Measurements from ENCODE around the gene ALOX12B. TPM values are rescaled to one million over a fixed set of nuclear protein-coding genes. Genes with fewer than 3 reads are reported as not detected.
A peak's percentile ranks its signal among the peaks of the same experiment; 100 is the strongest.

The ALOX12B gene
- total RNA-seq, 1 experiment from 2014 or later: 0.22 TPM

GRCh38 chr17:8125154-8125946 lies 37.8 kb upstream of the ALOX12B start:
- H3K4me3 ChIP-seq (ENCODE audit: low read length): peak overlapping the region; percentile 92
- peak; percentile 94 for DNase-seq
- no peaks in the 10 kb centered on the region for H3K27me3 ChIP-seq (ENCODE audit: low read length)
- no peaks in the 10 kb centered on the region for H4K20me1 ChIP-seq (ENCODE audit: insufficient read depth, low read depth, low read length)
- H3K9me2 ChIP-seq (replicated peaks; ENCODE audit: insufficient read depth, low read length): no peaks in the 10 kb centered on the region
- peak overlapping the region; percentile 100 for H3K4me2 ChIP-seq (ENCODE audit: low read depth, low read length, poor library complexity, severe bottlenecking)
- peaks cover 66% of the 10 kb centered on the region for H3K4me1 ChIP-seq (ENCODE audit: low read length)
- H3K36me3 ChIP-seq (ENCODE audit: insufficient read depth, low read length): no peaks in the 10 kb centered on the region
- H3K9ac ChIP-seq (ENCODE audit: low read length): peak overlapping the region; percentile 91
- H3K27ac ChIP-seq (ENCODE audit: low read length): peak overlapping the region; percentile 60
- no peaks in the 10 kb centered on the region for H3K79me2 ChIP-seq (ENCODE audit: low read length)
- H3K9me3 ChIP-seq (ENCODE audit: low read length): no peaks in the 10 kb centered on the region
- peak overlapping the region; percentile 98; the same call in 1 of the 2 replicates for H2AFZ ChIP-seq (ENCODE audit: low read length)

GRCh38 chr17:8124350-8125153 lies 37.0 kb upstream of the ALOX12B start:
- H4K20me1 ChIP-seq (ENCODE audit: insufficient read depth, low read depth, low read length): no peaks in the 10 kb centered on the region
- H3K9me2 ChIP-seq (replicated peaks; ENCODE audit: insufficient read depth, low read length): no peaks in the 10 kb centered on the region
- peak overlapping the region; percentile 92 for H3K4me3 ChIP-seq (ENCODE audit: low read length)
- DNase-seq: peak; percentile 56
- H3K36me3 ChIP-seq (ENCODE audit: insufficient read depth, low read length): no peaks in the 10 kb centered on the region
- H3K79me2 ChIP-seq (ENCODE audit: low read length): no peaks in the 10 kb centered on the region
- no peaks in the 10 kb centered on the region for H3K27me3 ChIP-seq (ENCODE audit: low read length)
- H3K9me3 ChIP-seq (ENCODE audit: low read length): no peaks in the 10 kb centered on the region
- no peak overlapping the region for H3K27ac ChIP-seq (ENCODE audit: low read length)
- H3K4me2 ChIP-seq (ENCODE audit: low read depth, low read length, poor library complexity, severe bottlenecking): peak overlapping the region; percentile 100
- H2AFZ ChIP-seq (ENCODE audit: low read length): no peak overlapping the region
- H3K4me1 ChIP-seq (ENCODE audit: low read length): peaks cover 73% of the 10 kb centered on the region
- H3K9ac ChIP-seq (ENCODE audit: low read length): peak overlapping the region; percentile 91

GRCh38 chr17:8123695-8124349 lies 36.3 kb upstream of the ALOX12B start, which contains the start of gene HES7:
TSS of gene HES7 (minus strand) at chr17:8124106. CDS start at chr17:8124084, 22 bp downstream.
- no peak for DNase-seq
- no peaks in the 10 kb centered on the region for H3K9me3 ChIP-seq (ENCODE audit: low read length)
- no peaks in the 10 kb centered on the region for H3K79me2 ChIP-seq (ENCODE audit: low read length)
- H3K9me2 ChIP-seq (replicated peaks; ENCODE audit: insufficient read depth, low read length): no peaks in the 10 kb centered on the region
- H3K36me3 ChIP-seq (ENCODE audit: insufficient read depth, low read length): no peaks in the 10 kb centered on the region
- H3K4me1 ChIP-seq (ENCODE audit: low read length): peaks cover 76% of the 10 kb centered on the region
- peak within 1 kb of the TSS; percentile 100 for H3K4me2 ChIP-seq (ENCODE audit: low read depth, low read length, poor library complexity, severe bottlenecking)
- peak within 1 kb of the TSS; percentile 91 for H3K9ac ChIP-seq (ENCODE audit: low read length)
- peak within 1 kb of the TSS; percentile 92 for H3K4me3 ChIP-seq (ENCODE audit: low read length)
- no peaks in the 10 kb centered on the region for H3K27me3 ChIP-seq (ENCODE audit: low read length)
- H3K27ac ChIP-seq (ENCODE audit: low read length): no peak within 1 kb of the TSS
- H2AFZ ChIP-seq (ENCODE audit: low read length): peak within 1 kb of the TSS; percentile 63; the same call in 1 of the 2 replicates
- H4K20me1 ChIP-seq (ENCODE audit: insufficient read depth, low read depth, low read length): no peaks in the 10 kb centered on the region

GRCh38 chr17:8122924-8123694 lies 35.6 kb upstream of the ALOX12B start:
- Histone ChIP-seq H3K27ac (ENCODE audit: low read length) (no peak overlapping the region), H4K20me1 (ENCODE audit: insufficient read depth, low read depth, low read length) (no peaks in the 10 kb centered on the region), H3K9me3 (ENCODE audit: low read length) (no peaks in the 10 kb centered on the region), H3K4me3 (ENCODE audit: low read length) (peak overlapping the region; percentile 92), H3K4me1 (ENCODE audit: low read length) (peaks cover 76% of the 10 kb centered on the region), H3K36me3 (ENCODE audit: insufficient read depth, low read length) (no peaks in the 10 kb centered on the region), H3K79me2 (ENCODE audit: low read length) (no peaks in the 10 kb centered on the region), H2AFZ (ENCODE audit: low read length) (peak overlapping the region; percentile 63; the same call in 1 of the 2 replicates), H3K4me2 (ENCODE audit: low read depth, low read length, poor library complexity, severe bottlenecking) (peak overlapping the region; percentile 100), H3K27me3 (ENCODE audit: low read length) (no peaks in the 10 kb centered on the region), H3K9me2 (replicated peaks; ENCODE audit: insufficient read depth, low read length) (no peaks in the 10 kb centered on the region), H3K9ac (ENCODE audit: low read length) (peak overlapping the region; percentile 91)
- DNase-seq: peak; percentile 57

- Histone ChIP-seq H3K9me3 (ENCODE audit: low read length) (no peaks in the 10 kb centered on the region), H3K4me2 (ENCODE audit: low read depth, low read length, poor library complexity, severe bottlenecking) (peak overlapping the region; percentile 100), H2AFZ (ENCODE audit: low read length) (peak overlapping the region; percentile 69; the same call in 1 of the 2 replicates), H3K9me2 (replicated peaks; ENCODE audit: insufficient read depth, low read length) (no peaks in the 10 kb centered on the region), H3K27me3 (ENCODE audit: low read length) (no peaks in the 10 kb centered on the region), H4K20me1 (ENCODE audit: insufficient read depth, low read depth, low read length) (no peaks in the 10 kb centered on the region), H3K4me3 (ENCODE audit: low read length) (peak overlapping the region; percentile 92), H3K9ac (ENCODE audit: low read length) (peak overlapping the region; percentile 62), H3K79me2 (ENCODE audit: low read length) (no peaks in the 10 kb centered on the region), H3K36me3 (ENCODE audit: insufficient read depth, low read length) (no peaks in the 10 kb centered on the region), H3K27ac (ENCODE audit: low read length) (no peak overlapping the region), H3K4me1 (ENCODE audit: low read length) (peaks cover 82% of the 10 kb centered on the region)
- DNase-seq: no peak
These were observed 35.0 kb upstream of the ALOX12B start for GRCh38 chr17:8122422-8122923.

- Histone ChIP-seq H3K27ac (ENCODE audit: low read length) (no peak overlapping the region), H3K36me3 (ENCODE audit: insufficient read depth, low read length) (no peaks in the 10 kb centered on the region), H3K9me3 (ENCODE audit: low read length) (no peaks in the 10 kb centered on the region), H3K27me3 (ENCODE audit: low read length) (no peaks in the 10 kb centered on the region), H4K20me1 (ENCODE audit: insufficient read depth, low read depth, low read length) (no peaks in the 10 kb centered on the region), H3K9ac (ENCODE audit: low read length) (peak overlapping the region; percentile 62), H3K4me3 (ENCODE audit: low read length) (peak overlapping the region; percentile 92), H3K4me1 (ENCODE audit: low read length) (peaks cover 78% of the 10 kb centered on the region), H3K4me2 (ENCODE audit: low read depth, low read length, poor library complexity, severe bottlenecking) (peak overlapping the region; percentile 100), H3K9me2 (replicated peaks; ENCODE audit: insufficient read depth, low read length) (no peaks in the 10 kb centered on the region), H2AFZ (ENCODE audit: low read length) (peak overlapping the region; percentile 69; the same call in 1 of the 2 replicates), H3K79me2 (ENCODE audit: low read length) (no peaks in the 10 kb centered on the region)
- peak; percentile 89 for DNase-seq
These were observed 34.3 kb upstream of the ALOX12B start for GRCh38 chr17:8121681-8122421.

- peak overlapping the region; percentile 92 for H3K4me3 ChIP-seq (ENCODE audit: low read length)
- H3K79me2 ChIP-seq (ENCODE audit: low read length): no peaks in the 10 kb centered on the region
- H3K4me2 ChIP-seq (ENCODE audit: low read depth, low read length, poor library complexity, severe bottlenecking): peak overlapping the region; percentile 100
- H3K9me3 ChIP-seq (ENCODE audit: low read length): no peaks in the 10 kb centered on the region
- H3K9ac ChIP-seq (ENCODE audit: low read length): peak overlapping the region; percentile 62
- no peaks in the 10 kb centered on the region for H3K9me2 ChIP-seq (replicated peaks; ENCODE audit: insufficient read depth, low read length)
- no peak for DNase-seq
- H3K36me3 ChIP-seq (ENCODE audit: insufficient read depth, low read length): no peaks in the 10 kb centered on the region
- H3K4me1 ChIP-seq (ENCODE audit: low read length): peaks cover 75% of the 10 kb centered on the region
- no peaks in the 10 kb centered on the region for H4K20me1 ChIP-seq (ENCODE audit: insufficient read depth, low read depth, low read length)
- no peaks in the 10 kb centered on the region for H3K27me3 ChIP-seq (ENCODE audit: low read length)
- 0 out of 2 replicates have a peak overlapping the region, but pooled peaks have one; percentile 69 for H2AFZ ChIP-seq (ENCODE audit: low read length)
- no peak overlapping the region for H3K27ac ChIP-seq (ENCODE audit: low read length)
These were observed 33.8 kb upstream of the ALOX12B start for GRCh38 chr17:8121407-8121680.

All from Karpas-422 (cell line).